Measurements from ENCODE around the gene DLG5.

Gene DLG5

DNA sequence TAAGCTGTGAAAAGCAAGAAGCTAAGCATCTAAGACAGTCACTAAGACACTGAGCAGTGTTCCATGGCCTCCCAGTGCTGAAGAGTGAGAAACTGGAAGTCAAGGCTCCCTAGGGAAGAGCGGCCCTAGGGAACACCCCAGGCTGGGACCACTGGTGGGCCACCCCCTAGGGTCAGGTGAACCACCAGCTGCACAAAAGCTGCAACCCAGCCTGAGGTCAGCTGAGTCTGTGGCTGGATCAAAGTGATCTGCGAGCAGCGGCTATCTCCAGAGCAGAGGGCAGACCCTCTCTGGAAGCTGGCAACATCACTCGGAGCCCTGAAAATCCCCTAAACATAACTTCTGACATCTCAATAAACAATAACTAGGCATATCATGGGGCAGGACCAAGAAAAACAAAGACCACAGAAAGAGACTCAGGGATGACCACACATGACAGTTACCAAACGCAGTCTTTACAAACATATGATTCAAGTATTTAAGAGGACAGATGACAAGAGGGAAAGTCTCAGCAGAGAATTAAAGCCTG, 125.8 kb downstream of the DLG5 start:
- Histone ChIP-seq H4K8ac (ENCODE audit: low read depth, low read length) (no peak overlapping the region), H3K4ac (ENCODE audit: low read depth, low read length) (no peak overlapping the region), H3K4me1 (ENCODE audit: control insufficient read depth in 1 of 2, insufficient read depth in 2 of 2, low read length in 2 of 2) (no peaks in the 10 kb centered on the region), H3K23ac (ENCODE audit: low read length) (no peak overlapping the region), H3K9ac (ENCODE audit: low read length) (no peak overlapping the region), H3K4me3 (ENCODE audit: low read depth, low read length) (no peak overlapping the region), H3K18ac (ENCODE audit: low read length) (no peak overlapping the region), H3K36me3 (ENCODE audit: control insufficient read depth in 1 of 2, insufficient read depth in 2 of 2, low read length in 2 of 2) (peaks cover 54 to 59% of the 10 kb centered on the region in 2 experiments), H2BK120ac (ENCODE audit: insufficient read depth, low read length, poor library complexity) (no peak overlapping the region), H3K27ac (ENCODE audit: low read depth, low read length) (no peak overlapping the region), H2AFZ (ENCODE audit: insufficient read depth, low read length, poor library complexity) (no peak overlapping the region), H3K4me2 (ENCODE audit: low read length) (no peak overlapping the region), H3K9me3 (ENCODE audit: insufficient read depth, low read depth, low read length) (no peaks in the 10 kb centered on the region), H2AK5ac (ENCODE audit: low read length) (no peak overlapping the region), H4K91ac (ENCODE audit: low read depth, low read length) (no peak overlapping the region), H3K79me2 (ENCODE audit: control insufficient read depth, insufficient read depth, low read length, poor library complexity) (no peaks in the 10 kb centered on the region), H3K14ac (ENCODE audit: low read length) (no peak overlapping the region), H2BK5ac (ENCODE audit: low read depth, low read length, poor library complexity) (no peak overlapping the region), H2BK12ac (ENCODE audit: low read length) (no peak overlapping the region), H4K12ac (ENCODE audit: low read depth, low read length) (no peak overlapping the region), H3K27me3 (ENCODE audit: insufficient read depth, low read length) (no peaks in the 10 kb centered on the region), H3K79me1 (ENCODE audit: low read length) (no peaks in the 10 kb centered on the region)
- WGBS (ENCODE audit: extremely low coverage, insufficient coverage, insufficient read length) = no CpG with 5 or more reads among the region's 5 CpGs
- no peak for DNase-seq

DNA sequence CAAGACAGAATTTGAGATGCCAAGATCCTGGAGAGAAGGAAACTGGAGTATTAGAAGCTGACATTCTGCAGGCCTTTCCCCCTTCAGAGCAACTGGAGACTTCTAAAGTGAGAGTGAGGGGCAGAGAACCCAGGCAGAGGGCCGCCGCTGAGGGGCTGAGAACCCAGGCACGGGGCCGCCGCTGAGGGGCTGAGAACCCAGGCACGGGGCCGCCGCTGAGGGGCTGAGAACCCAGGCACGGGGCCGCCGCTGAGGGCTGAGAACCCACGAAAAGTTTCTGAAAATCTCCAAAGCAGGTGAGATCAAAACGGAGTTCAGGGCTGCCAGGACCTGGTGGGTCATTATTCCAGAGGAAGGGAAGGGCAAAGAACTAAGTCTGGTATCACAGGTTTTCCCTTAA, 126.2 kb downstream of the DLG5 start:
- no peaks in the 10 kb centered on the region for H3K27me3 ChIP-seq (ENCODE audit: insufficient read depth, low read length)
- no peak overlapping the region for H2BK5ac ChIP-seq (ENCODE audit: low read depth, low read length, poor library complexity)
- no peak overlapping the region for H2BK12ac ChIP-seq (ENCODE audit: low read length)
- no peak overlapping the region for H2BK120ac ChIP-seq (ENCODE audit: insufficient read depth, low read length, poor library complexity)
- H2AFZ ChIP-seq (ENCODE audit: insufficient read depth, low read length, poor library complexity) = no peak overlapping the region
- no peak overlapping the region for H3K18ac ChIP-seq (ENCODE audit: low read length)
- H3K36me3 ChIP-seq (ENCODE audit: control insufficient read depth in 1 of 2, insufficient read depth in 2 of 2, low read length in 2 of 2) = peaks cover 54 to 59% of the 10 kb centered on the region in 2 experiments
- WGBS (ENCODE audit: extremely low coverage, insufficient coverage, insufficient read length) = no CpG with 5 or more reads among the region's 13 CpGs
- no peak overlapping the region for H4K91ac ChIP-seq (ENCODE audit: low read depth, low read length)
- no peak overlapping the region for H3K4ac ChIP-seq (ENCODE audit: low read depth, low read length)
- H3K23ac ChIP-seq (ENCODE audit: low read length) = no peak overlapping the region
- no peak overlapping the region for H3K27ac ChIP-seq (ENCODE audit: low read depth, low read length)
- H2AK5ac ChIP-seq (ENCODE audit: low read length) = no peak overlapping the region
- no peak overlapping the region for H3K9ac ChIP-seq (ENCODE audit: low read length)
- H4K12ac ChIP-seq (ENCODE audit: low read depth, low read length) = no peak overlapping the region
- DNase-seq = no peak
- no peaks in the 10 kb centered on the region for H3K9me3 ChIP-seq (ENCODE audit: insufficient read depth, low read depth, low read length)
- no peak overlapping the region for H4K8ac ChIP-seq (ENCODE audit: low read depth, low read length)
- H3K4me1 ChIP-seq (ENCODE audit: control insufficient read depth in 1 of 2, insufficient read depth in 2 of 2, low read length in 2 of 2) = peaks cover under 1 to 2% of the 10 kb centered on the region in 2 experiments
- no peak overlapping the region for H3K14ac ChIP-seq (ENCODE audit: low read length)
- no peaks in the 10 kb centered on the region for H3K79me1 ChIP-seq (ENCODE audit: low read length)
- H3K4me3 ChIP-seq (ENCODE audit: low read depth, low read length) = no peak overlapping the region
- H3K79me2 ChIP-seq (ENCODE audit: control insufficient read depth, insufficient read depth, low read length, poor library complexity) = no peaks in the 10 kb centered on the region
- no peak overlapping the region for H3K4me2 ChIP-seq (ENCODE audit: low read length)

DNA sequence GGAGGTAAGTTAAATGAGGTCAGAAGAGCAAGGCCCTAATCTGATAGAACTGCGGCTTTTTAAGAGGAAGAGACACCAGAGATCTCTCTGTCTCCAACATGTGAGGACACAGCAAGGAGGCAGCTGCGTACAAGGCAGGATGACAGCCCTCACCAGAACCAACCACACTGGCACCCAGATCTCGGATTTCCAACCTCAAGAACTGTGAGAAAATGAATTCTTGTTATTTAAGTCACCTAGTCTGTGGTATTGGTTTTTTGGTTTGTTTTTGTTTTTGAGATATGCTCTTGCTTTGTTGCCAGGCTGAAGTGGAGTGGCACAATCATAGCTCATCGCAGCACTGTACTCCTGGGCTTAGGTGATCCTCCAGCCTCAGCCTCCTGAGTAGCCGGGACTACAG, 127.2 kb downstream of the DLG5 start:
- Histone ChIP-seq H2BK12ac (ENCODE audit: low read length) (no peak overlapping the region), H2BK5ac (ENCODE audit: low read depth, low read length, poor library complexity) (no peak overlapping the region), H3K36me3 (ENCODE audit: control insufficient read depth in 1 of 2, insufficient read depth in 2 of 2, low read length in 2 of 2) (peaks cover 57 to 60% of the 10 kb centered on the region in 2 experiments), H3K4me2 (ENCODE audit: low read length) (no peak overlapping the region), H4K8ac (ENCODE audit: low read depth, low read length) (no peak overlapping the region), H2BK120ac (ENCODE audit: insufficient read depth, low read length, poor library complexity) (no peak overlapping the region), H3K27ac (ENCODE audit: low read depth, low read length) (no peak overlapping the region), H3K4me1 (ENCODE audit: control insufficient read depth in 1 of 2, insufficient read depth in 2 of 2, low read length in 2 of 2) (peaks cover 3 to 7% of the 10 kb centered on the region in 2 experiments), H3K27me3 (ENCODE audit: insufficient read depth, low read length) (no peaks in the 10 kb centered on the region), H3K23ac (ENCODE audit: low read length) (no peak overlapping the region), H3K79me2 (ENCODE audit: control insufficient read depth, insufficient read depth, low read length, poor library complexity) (no peaks in the 10 kb centered on the region), H3K4ac (ENCODE audit: low read depth, low read length) (no peak overlapping the region), H3K79me1 (ENCODE audit: low read length) (no peaks in the 10 kb centered on the region), H4K91ac (ENCODE audit: low read depth, low read length) (no peak overlapping the region), H2AFZ (ENCODE audit: insufficient read depth, low read length, poor library complexity) (no peak overlapping the region), H4K12ac (ENCODE audit: low read depth, low read length) (no peak overlapping the region), H3K9me3 (ENCODE audit: insufficient read depth, low read depth, low read length) (peaks cover 2% of the 10 kb centered on the region), H3K9ac (ENCODE audit: low read length) (no peak overlapping the region), H3K14ac (ENCODE audit: low read length) (no peak overlapping the region), H2AK5ac (ENCODE audit: low read length) (no peak overlapping the region), H3K18ac (ENCODE audit: low read length) (no peak overlapping the region), H3K4me3 (ENCODE audit: low read depth, low read length) (no peak overlapping the region)
- no peak for DNase-seq
- no CpG with 5 or more reads among the region's 5 CpGs for WGBS (ENCODE audit: extremely low coverage, insufficient coverage, insufficient read length)

DNA sequence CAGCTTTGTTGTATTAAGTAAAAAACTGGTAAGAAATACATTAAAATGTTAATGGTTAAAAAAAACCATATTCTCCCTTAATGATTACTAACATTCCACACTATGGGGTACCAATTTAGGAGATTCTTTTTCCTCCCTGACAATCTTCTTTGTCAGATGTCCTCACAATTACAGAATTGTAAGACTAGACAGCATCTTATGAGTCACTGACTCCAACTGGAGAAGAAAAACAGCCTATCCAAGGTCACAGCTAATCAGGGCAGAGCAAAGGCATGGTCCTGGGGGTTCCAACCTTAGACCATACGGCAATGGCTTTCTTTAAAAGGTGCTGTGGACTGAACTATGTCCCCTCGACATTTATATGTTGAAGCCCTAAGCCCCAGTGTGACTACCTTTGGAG, 127.6 kb downstream of the DLG5 start:
- Histone ChIP-seq H4K12ac (ENCODE audit: low read depth, low read length) (no peak overlapping the region), H4K8ac (ENCODE audit: low read depth, low read length) (no peak overlapping the region), H2BK5ac (ENCODE audit: low read depth, low read length, poor library complexity) (no peak overlapping the region), H3K18ac (ENCODE audit: low read length) (no peak overlapping the region), H2AK5ac (ENCODE audit: low read length) (no peak overlapping the region), H2AFZ (ENCODE audit: insufficient read depth, low read length, poor library complexity) (no peak overlapping the region), H3K4me3 (ENCODE audit: low read depth, low read length) (no peak overlapping the region), H3K14ac (ENCODE audit: low read length) (no peak overlapping the region), H3K9me3 (ENCODE audit: insufficient read depth, low read depth, low read length) (peaks cover 2% of the 10 kb centered on the region), H3K9ac (ENCODE audit: low read length) (no peak overlapping the region), H2BK12ac (ENCODE audit: low read length) (no peak overlapping the region), H3K36me3 (ENCODE audit: control insufficient read depth in 1 of 2, insufficient read depth in 2 of 2, low read length in 2 of 2) (peaks cover 58 to 62% of the 10 kb centered on the region in 2 experiments), H2BK120ac (ENCODE audit: insufficient read depth, low read length, poor library complexity) (no peak overlapping the region), H3K23ac (ENCODE audit: low read length) (no peak overlapping the region), H3K79me1 (ENCODE audit: low read length) (no peaks in the 10 kb centered on the region), H3K27ac (ENCODE audit: low read depth, low read length) (no peak overlapping the region), H4K91ac (ENCODE audit: low read depth, low read length) (no peak overlapping the region), H3K4me2 (ENCODE audit: low read length) (no peak overlapping the region), H3K4me1 (ENCODE audit: control insufficient read depth in 1 of 2, insufficient read depth in 2 of 2, low read length in 2 of 2) (peaks cover 7% of the 10 kb centered on the region in 2 experiments), H3K4ac (ENCODE audit: low read depth, low read length) (no peak overlapping the region), H3K27me3 (ENCODE audit: insufficient read depth, low read length) (no peaks in the 10 kb centered on the region), H3K79me2 (ENCODE audit: control insufficient read depth, insufficient read depth, low read length, poor library complexity) (no peaks in the 10 kb centered on the region)
- WGBS (ENCODE audit: extremely low coverage, insufficient coverage, insufficient read length) = no CpG with 5 or more reads among the region's 2 CpGs
- no peak for DNase-seq
